HG03175 (cell line): ENCODE results near the gene RAB3GAP2.
"Not testable (repeated sequence)": the region's sequence is repeated elsewhere in the genome, so short reads cannot be mapped to it uniquely, and the experiment has no call there.

Source experiments
- ATAC-seq: cut with Tn5 transposase; IDR thresholded peaks from one replicate; pipeline ENCODE4 v1.9.1; 2021; ENCODE audit warnings: mild to moderate bottlenecking, moderate library complexity; ENCODE audit not compliant: unreplicated experiment

The RAB3GAP2 gene

GRCh38 chr1:220239966-220240365, 32.3 kb downstream of the RAB3GAP2 start:
- ATAC-seq = no peak

- ATAC-seq = no peak
Observed at GRCh38 chr1:220239213-220239612, 33.0 kb downstream of the RAB3GAP2 start.

- not testable (repeated sequence) for ATAC-seq
Observed at GRCh38 chr1:220236278-220236677, 36.0 kb downstream of the RAB3GAP2 start.

DNA sequence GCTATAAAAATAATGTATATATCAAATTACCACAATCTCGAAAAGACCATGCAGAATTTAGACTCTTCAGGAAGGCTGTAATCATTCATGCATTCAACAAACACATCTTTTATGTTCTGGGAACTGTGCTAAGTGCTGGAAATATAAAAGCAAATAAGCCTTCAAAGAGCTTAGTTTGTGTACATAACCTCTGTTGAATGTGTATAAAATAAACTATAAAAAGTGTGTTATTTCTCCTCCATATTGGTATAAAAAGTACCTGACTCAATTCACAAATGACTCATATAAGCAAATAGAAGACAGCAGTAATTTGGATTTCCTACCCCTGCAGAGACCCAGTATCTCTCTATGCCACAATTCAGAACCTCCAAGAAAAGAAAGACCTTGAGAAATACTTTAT, 36.8 kb downstream of the RAB3GAP2 start:
- no peak for ATAC-seq

- no peak for ATAC-seq
Observed at GRCh38 chr1:220233927-220234326, 38.3 kb downstream of the RAB3GAP2 start.

GRCh38 chr1:220229771-220230170, 42.5 kb downstream of the RAB3GAP2 start:
- no peak for ATAC-seq

- no peak for ATAC-seq
Observed at GRCh38 chr1:220227393-220227792, 44.9 kb downstream of the RAB3GAP2 start.

DNA sequence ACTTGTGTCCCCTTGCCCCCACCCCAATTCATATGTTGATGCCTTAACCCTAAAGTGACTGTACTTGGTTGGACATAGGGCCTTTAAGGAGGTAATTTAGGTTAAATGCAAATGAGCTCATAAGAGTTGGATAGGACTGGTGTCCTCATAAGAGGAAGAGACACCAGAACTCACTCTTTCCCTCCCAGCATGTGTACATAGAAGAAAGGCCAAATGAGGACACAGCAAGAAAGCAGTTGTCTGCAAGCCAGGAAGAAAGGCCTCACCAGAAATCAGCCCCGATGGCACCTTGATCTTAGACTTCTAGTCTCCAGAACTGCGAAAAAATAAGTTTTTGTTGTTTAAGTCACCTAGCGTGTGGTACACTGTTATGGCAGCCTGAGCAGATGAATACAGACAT, 45.5 kb downstream of the RAB3GAP2 start:
- ATAC-seq = no peak

DNA sequence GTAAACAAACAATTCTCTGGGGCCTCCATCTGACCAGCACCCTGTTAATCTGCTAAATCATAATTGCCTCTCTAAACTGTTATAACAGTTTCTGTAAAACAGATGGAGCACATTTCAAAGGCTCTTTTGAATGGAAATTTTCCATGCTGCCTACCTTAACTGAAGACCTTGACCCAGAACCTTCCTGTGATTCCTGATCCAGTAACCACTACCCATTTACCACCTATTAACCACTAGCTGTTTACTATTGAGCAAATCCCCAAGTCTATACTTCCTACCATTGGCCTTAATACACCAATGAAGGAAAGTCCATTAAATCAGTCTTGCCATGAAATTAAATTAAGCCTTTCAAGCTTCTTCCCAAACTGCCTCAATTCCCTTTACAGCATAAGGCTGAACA, 46.3 kb downstream of the RAB3GAP2 start:
- no peak for ATAC-seq

- ATAC-seq = no peak
Observed at GRCh38 chr1:220224611-220225124, 47.6 kb downstream of the RAB3GAP2 start.

DNA sequence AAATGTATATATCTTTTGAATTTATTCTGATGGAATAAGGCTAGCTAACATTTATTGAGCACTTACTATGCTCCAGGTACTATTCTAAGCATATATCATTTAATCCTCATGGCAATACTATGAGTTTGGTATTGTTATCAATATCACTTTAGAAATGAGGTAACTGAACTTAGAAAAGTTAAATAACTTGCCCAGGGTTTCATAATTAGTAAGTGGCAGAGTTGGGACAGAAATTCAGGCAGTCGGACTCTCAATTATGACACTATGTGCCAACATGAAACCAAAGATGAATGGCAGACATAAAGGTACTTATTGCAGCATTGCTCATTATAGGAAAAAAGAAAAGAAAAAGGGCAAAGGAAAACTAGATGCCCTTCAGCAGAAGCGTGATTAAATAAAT, 48.2 kb downstream of the RAB3GAP2 start:
- ATAC-seq = no peak

DNA sequence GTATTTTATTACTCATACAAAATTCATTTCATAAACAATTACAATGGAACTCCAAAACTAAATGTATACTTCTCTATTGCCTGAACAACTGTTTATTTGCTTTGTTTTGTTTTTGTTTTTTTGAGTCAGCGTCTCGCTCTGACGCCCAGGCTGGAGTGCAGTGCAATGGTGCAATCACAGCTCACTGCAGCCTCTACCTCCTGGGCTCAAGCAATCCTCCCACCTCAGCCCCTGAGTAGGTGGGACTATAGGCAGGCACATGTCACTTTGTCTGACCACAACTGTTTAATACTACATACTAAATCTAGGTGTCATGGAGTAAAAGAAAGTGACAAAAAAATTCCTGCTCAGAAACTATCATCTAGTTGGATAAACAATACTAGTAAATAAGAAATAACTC, 49.3 kb downstream of the RAB3GAP2 start:
- ATAC-seq = peak; percentile 38

DNA sequence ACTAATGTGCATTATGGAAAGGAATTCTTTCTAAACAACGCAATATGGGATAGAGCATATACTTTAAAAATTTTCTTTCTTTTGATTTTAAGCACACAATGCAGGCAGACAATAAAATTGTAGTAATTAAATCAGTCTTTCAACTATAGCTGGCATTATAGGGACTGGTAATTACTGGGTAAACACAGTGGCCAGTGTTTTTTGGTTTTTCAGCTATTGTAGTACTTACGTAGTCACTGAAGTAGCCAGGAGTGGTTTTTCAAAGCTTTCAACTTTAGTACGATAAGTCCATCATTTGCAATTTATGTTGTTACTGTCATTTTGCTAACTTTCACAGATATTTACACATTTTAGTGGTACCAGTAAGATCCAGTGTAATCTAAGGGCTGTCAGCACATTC, 50.6 kb downstream of the RAB3GAP2 start:
- ATAC-seq = no peak

GRCh38 chr1:220221269-220221668, 51.0 kb downstream of the RAB3GAP2 start:
- ATAC-seq = no peak

- not testable (repeated sequence) for ATAC-seq
Observed at GRCh38 chr1:220220699-220221040, 51.6 kb downstream of the RAB3GAP2 start.

- no peak for ATAC-seq
Observed at GRCh38 chr1:220219865-220220698, 52.2 kb downstream of the RAB3GAP2 start.

GRCh38 chr1:220219136-220219442, 53.2 kb downstream of the RAB3GAP2 start:
- no peak for ATAC-seq

- ATAC-seq = peak; percentile 39
Observed at GRCh38 chr1:220218397-220219135, 53.7 kb downstream of the RAB3GAP2 start.

- ATAC-seq = no peak
Observed at GRCh38 chr1:220217383-220217988, 54.8 kb downstream of the RAB3GAP2 start.

DNA sequence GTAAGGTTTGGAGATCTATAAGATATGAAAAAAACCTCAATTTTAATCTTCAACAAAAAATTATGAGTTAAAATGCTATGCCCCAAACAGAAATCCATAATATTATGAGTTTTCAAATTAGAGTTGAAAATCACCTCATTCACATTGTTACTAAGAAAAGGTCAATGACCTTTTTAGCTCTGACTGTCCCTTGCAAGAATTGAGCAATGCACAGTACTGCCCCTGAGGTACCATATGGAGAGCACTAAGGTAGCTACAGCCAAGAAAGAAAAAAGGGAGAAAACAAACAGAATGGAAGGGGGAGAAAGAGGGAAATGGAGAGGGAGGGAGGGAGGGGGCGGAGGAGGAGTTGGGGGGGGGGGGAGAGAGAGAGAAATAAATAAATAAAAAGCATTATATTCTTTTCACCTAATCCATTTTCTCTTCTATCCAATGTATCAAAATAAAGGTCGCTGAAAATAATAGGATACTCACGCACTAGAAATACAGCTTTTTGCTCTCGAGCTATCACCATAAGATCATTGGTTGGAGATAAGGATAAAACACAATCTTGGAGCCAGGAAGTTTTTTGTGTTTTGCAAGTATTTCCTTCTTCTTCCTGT, 58.8 kb downstream of the RAB3GAP2 start:
- no peak for ATAC-seq

- ATAC-seq = no peak
Observed at GRCh38 chr1:220207411-220207810, 64.8 kb downstream of the RAB3GAP2 start.
